ENCODE measurements around the gene EP400. TPM values are rescaled to one million over a fixed set of nuclear protein-coding genes. Genes with fewer than 3 reads are reported as not detected.

Gene EP400
- total and polyA plus RNA-seq, 2 of the 4 experiments (the other 2 are of a cell fraction) = 4.3 to 11.4 TPM

DNA sequence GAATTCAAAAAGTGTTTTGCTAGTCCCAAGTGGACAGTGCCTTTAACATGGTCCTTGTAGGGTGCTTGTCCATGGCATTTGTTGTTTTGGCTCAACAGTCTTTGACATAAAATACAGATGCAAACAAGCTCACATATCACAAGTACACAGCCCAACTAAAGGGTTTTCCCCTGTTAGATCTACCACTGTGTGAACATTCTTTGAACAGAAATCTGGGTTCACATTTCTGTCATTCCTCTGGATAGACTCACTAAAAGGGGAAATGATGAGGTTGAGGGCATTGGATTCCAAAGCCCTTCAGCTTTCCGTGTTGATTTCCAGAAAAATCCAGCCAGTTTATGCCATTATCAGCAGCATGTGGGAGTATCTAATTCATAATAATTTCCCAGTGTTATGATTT is 54.1 kb downstream of the EP400 start:
- Histone ChIP-seq H4K91ac (ENCODE audit: insufficient read depth, low read depth, low read length) (peak overlapping the region; percentile 38), H3K4me1 (ENCODE audit: control insufficient read depth, insufficient read depth, low read length) (peaks cover 5% of the 10 kb centered on the region), H3K27me3 (ENCODE audit: control insufficient read depth, insufficient read depth, low read length) (no peaks in the 10 kb centered on the region), H2BK120ac (ENCODE audit: low read depth, low read length) (peak overlapping the region; percentile 29), H3K18ac (ENCODE audit: low read depth, low read length) (peak overlapping the region; percentile 38; the same call in 1 of the 2 replicates), H3K14ac (replicated peaks; ENCODE audit: low read depth, low read length) (peak overlapping the region; percentile 83), H2BK20ac (ENCODE audit: low read depth, low read length) (peak overlapping the region; percentile 65), H3K79me1 (ENCODE audit: low read depth in 1 of 2, low read length in 2 of 2) (peaks cover 19 to 33% of the 10 kb centered on the region in 2 experiments), H3K9me3 (ENCODE audit: control insufficient read depth, insufficient read depth, low read length) (no peaks in the 10 kb centered on the region), H3K56ac (ENCODE audit: extremely low read depth, insufficient read depth, low read length) (no peak overlapping the region), H3K4me3 (ENCODE audit: insufficient read depth, low read depth, low read length) (no peak overlapping the region), H3K23ac (ENCODE audit: low read depth, low read length) (peak overlapping the region; percentile 25), H2AK9ac (replicated peaks; ENCODE audit: low read depth, low read length, poor library complexity) (no peak overlapping the region), H3K36me3 (ENCODE audit: control insufficient read depth, insufficient read depth, low read length) (peaks cover 18% of the 10 kb centered on the region), H4K8ac (ENCODE audit: low read depth in 2 of 2, low read length in 2 of 2) (peak overlapping the region in 1 of 2 experiments; percentile 33; a peak in 2 of 4 replicates), H4K5ac (ENCODE audit: low read depth, low read length) (peak overlapping the region; percentile 64; the same call in 1 of the 2 replicates), H4K20me1 (ENCODE audit: insufficient read depth, low read length) (no peaks in the 10 kb centered on the region), H2AK5ac (ENCODE audit: low read depth, low read length) (peak overlapping the region; percentile 76; the same call in 1 of the 2 replicates), H3K9me1 (ENCODE audit: insufficient read depth, low read length) (peaks cover 16% of the 10 kb centered on the region), H3K4ac (ENCODE audit: low read depth, low read length) (peak overlapping the region; percentile 77), H3K27ac (ENCODE audit: insufficient read depth, low read length) (peak overlapping the region; percentile 69; the same call in 1 of the 2 replicates), H2BK5ac (ENCODE audit: low read depth, low read length, poor library complexity, severe bottlenecking) (peak overlapping the region; percentile 71), H3K9ac (ENCODE audit: low read depth, low read length) (no peak overlapping the region; the same call in 1 of the 2 replicates), H3K4me2 (ENCODE audit: low read depth, low read length) (peak overlapping the region; percentile 55; the same call in 1 of the 2 replicates), H2AFZ (replicated peaks; ENCODE audit: low read length, poor library complexity) (no peak overlapping the region), H2BK15ac (ENCODE audit: low read depth, low read length) (peak overlapping the region; percentile 51; the same call in 1 of the 3 replicates)
- ATAC-seq (ENCODE audit: low read depth) (peak; percentile 95), DNase-seq (peak; percentile 73)
- ChIA-PET POLR2A (ENCODE audit: unreplicated experiment) (no interaction called here), CTCF (interaction anchor here (0.7 to 1.0 kb wide), 2 partner anchors 24 to 131 kb away, joined by 3 read pairs; no protein-coding TSS in a partner anchor)
- in situ Hi-C loops (cut with MboI; ENCODE audit: low sequenced_read_pairs) (no loop called here), dilution Hi-C loops (cut with HindIII; ENCODE audit: low sequenced_read_pairs, unreplicated experiment) (no loop called here), intact Hi-C loops (cut with micrococcal nuclease) (loop anchor here (5.0 kb wide), 1 partner anchor 172 kb away; no protein-coding TSS in a partner anchor)
- BruUV-seq (replicated peaks) = no TSS peak
- no peak for TF ChIP-seq SMC3 (IDR thresholded peaks at IDR 0.05; ENCODE audit: low read depth, low read length)
- WGBS, 2 experiments (ENCODE audit: extremely low coverage in 2 of 2, insufficient read length in 1 of 2) = no CpG with 5 or more reads among the region's 1 CpG
